GM23338 (cell line): Measurements from ENCODE around the gene CAPN7. TPM values are rescaled to one million over a fixed set of nuclear protein-coding genes. Genes with fewer than 3 reads are reported as not detected.

Experiments
- ATAC-seq: fragments of 200-7000 bp; cut with Tn5 transposase; 3 replicates; pipeline ENCODE4 v1.9.1; 2020
- DNase-seq: peaks from one replicate; pipeline ENCODE4 v3.0.0-alpha.2; 2015; ENCODE audit warnings: low spot score
- H2AFZ ChIP-seq: fragments of 200-600 bp; sonication (generic); 2 replicates; pipeline ENCODE4 v1.8.0; 2016; ENCODE audit warnings: antibody characterized with exemption, mild to moderate bottlenecking, moderate library complexity
- H3F3A ChIP-seq: fragments of 200-600 bp; sonication (generic); replicated peaks from 2 replicates; pipeline ENCODE4 v1.8.0; 2017; ENCODE audit warnings: antibody characterized with exemption, mixed run types, low read depth
- H3K27ac ChIP-seq: fragments of 200-600 bp; sonication (generic); 2 replicates; pipeline ENCODE4 v1.6.1; 2016; ENCODE audit warnings: low read depth
- H3K27me3 ChIP-seq: fragments of 200-600 bp; sonication (generic); 2 replicates; pipeline ENCODE4 v1.8.0; 2016; ENCODE audit warnings: mild to moderate bottlenecking, mixed run types, moderate library complexity; ENCODE audit not compliant: insufficient read depth
- H3K36me3 ChIP-seq: fragments of 200-600 bp; sonication (generic); 2 replicates; pipeline ENCODE4 v1.8.0; 2016; ENCODE audit warnings: mild to moderate bottlenecking; ENCODE audit not compliant: insufficient read depth
- H3K4me1 ChIP-seq: fragments of 200-600 bp; sonication (generic); 2 replicates; pipeline ENCODE4 v1.8.0; 2016; ENCODE audit warnings: mild to moderate bottlenecking, moderate library complexity; ENCODE audit not compliant: insufficient read depth
- H3K4me2 ChIP-seq: fragments of 200-600 bp; sonication (generic); 2 replicates; pipeline ENCODE4 v1.7.1; 2017; ENCODE audit warnings: mixed run types
- H3K4me3 ChIP-seq: fragments of 200-600 bp; sonication (generic); 2 replicates; pipeline ENCODE4 v1.6.1; 2016; ENCODE audit warnings: mixed run types
- H3K79me2 ChIP-seq: fragments of 200-600 bp; sonication (generic); replicated peaks from 2 replicates; pipeline ENCODE4 v1.8.0; 2017; ENCODE audit warnings: mild to moderate bottlenecking; ENCODE audit not compliant: insufficient read depth
- H3K9me2 ChIP-seq: fragments of 200-600 bp; sonication (generic); 2 replicates; pipeline ENCODE4 v1.8.0; 2017; ENCODE audit not compliant: insufficient read depth
- H4K20me1 ChIP-seq: fragments of 200-600 bp; sonication (generic); replicated peaks from 2 replicates; pipeline ENCODE4 v1.8.0; 2017; ENCODE audit warnings: mild to moderate bottlenecking; ENCODE audit not compliant: insufficient read depth
- H3K27ac Mint-ChIP-seq: 2 replicates; pipeline ENCODE4 v1.8.0; 2020; ENCODE audit warnings: inconsistent platforms, mild to moderate bottlenecking, moderate library complexity, mixed read lengths
- H3K27me3 Mint-ChIP-seq: 3 replicates; pipeline ENCODE4 v1.8.0; 2022; ENCODE audit warnings: low read depth, mild to moderate bottlenecking, moderate library complexity, mixed read lengths, inconsistent platforms; ENCODE audit not compliant: insufficient read depth, poor library complexity
- H3K36me3 Mint-ChIP-seq: 3 replicates; pipeline ENCODE4 v1.8.0; 2021; ENCODE audit warnings: low read depth, mild to moderate bottlenecking, inconsistent platforms, moderate library complexity, mixed read lengths
- H3K4me1 Mint-ChIP-seq: 3 replicates; pipeline ENCODE4 v1.8.0; 2020; ENCODE audit warnings: mild to moderate bottlenecking, inconsistent platforms, mixed read lengths
- H3K4me3 Mint-ChIP-seq: 3 replicates; pipeline ENCODE4 v1.8.0; 2021; ENCODE audit warnings: moderate library complexity, mild to moderate bottlenecking, inconsistent platforms, mixed read lengths
- H3K9me3 Mint-ChIP-seq: 3 replicates; pipeline ENCODE4 v1.8.0; 2020; ENCODE audit warnings: moderate library complexity, mild to moderate bottlenecking, inconsistent platforms, mixed read lengths
- CREB1 ChIP-seq: fragments of 250-450 bp; sonication (Bioruptor Pico); IDR thresholded peaks from 2 replicates; pipeline ENCODE4 v1.5.0; 2020; ENCODE audit warnings: low read depth, mild to moderate bottlenecking, moderate library complexity
- CTCF ChIP-seq, 2 experiments: fragments of 200-600 bp in 1 of 2; sonication (generic) in 1 of 2; conservative IDR thresholded peaks; 2 replicates each; pipeline versions ENCODE4 v1.5.1 to v1.6.1; 2016 to 2017; ENCODE audit warnings: antibody characterized with exemption in 2 of 2, low read depth in 2 of 2, mild to moderate bottlenecking in 2 of 2, moderate library complexity in 1 of 2
- EZH2 ChIP-seq: fragments of 200-600 bp; sonication (generic); IDR thresholded peaks from one replicate; pipeline ENCODE4 v1.8.0; 2017; ENCODE audit warnings: antibody characterized with exemption, mild to moderate bottlenecking, low read depth; ENCODE audit not compliant: unreplicated experiment
- EZH2phosphoT487 ChIP-seq: fragments of 200-600 bp; sonication (generic); IDR thresholded peaks from one replicate; pipeline ENCODE4 v1.8.1; 2018; ENCODE audit warnings: antibody characterized with exemption; ENCODE audit not compliant: unreplicated experiment
- JUNB ChIP-seq: IDR thresholded peaks from one replicate; pipeline ENCODE4 v1.6.1; 2016; ENCODE audit warnings: antibody characterized with exemption; ENCODE audit not compliant: unreplicated experiment
- NANOG ChIP-seq: IDR thresholded peaks from 2 replicates; pipeline ENCODE4 v1.6.1; 2016; ENCODE audit warnings: antibody characterized with exemption, borderline replicate concordance
- POLR2AphosphoS5 ChIP-seq: IDR thresholded peaks from 2 replicates; pipeline ENCODE4 v1.6.1; 2016; ENCODE audit warnings: antibody characterized with exemption, low read depth
- REST ChIP-seq: IDR thresholded peaks from one replicate; pipeline ENCODE4 v1.6.1; 2018; ENCODE audit warnings: antibody characterized with exemption; ENCODE audit not compliant: unreplicated experiment
- STAT1 ChIP-seq: IDR thresholded peaks from one replicate; pipeline ENCODE4 v1.6.1; 2016; ENCODE audit warnings: antibody characterized with exemption; ENCODE audit not compliant: unreplicated experiment
- ZNF114 ChIP-seq: fragments of 250-450 bp; sonication (Bioruptor Pico); IDR thresholded peaks from 2 replicates; pipeline ENCODE4 v1.5.0; 2020; ENCODE audit warnings: mild to moderate bottlenecking, moderate library complexity
- ZNF331 ChIP-seq: fragments of 250-450 bp; sonication (Bioruptor Pico); IDR thresholded peaks from 2 replicates; pipeline ENCODE4 v1.5.0; 2020; ENCODE audit warnings: low read depth, mild to moderate bottlenecking, moderate library complexity
- polyA plus RNA-seq: library from polyadenylated mRNA; unstranded; fragments of >200 nt; fragmentation: Nextera tagmentation; extraction: Ambion mirVana; gene quantifications from 2 replicates; pipeline ENCODE4 v1.2.1, GENCODE V29; 2016
- total RNA-seq: library from RNA; depleted of rRNA; stranded (reverse); fragments of >200 nt; shearing (Covaris generic); gene quantifications from 2 replicates; pipeline ENCODE4 v1.2.3, GENCODE V29; 2014
- TF ChIP-seq, protein P1 (sequence below): IDR thresholded peaks from 2 replicates; pipeline ENCODE4 v1.6.1; 2016; ENCODE audit warnings: antibody characterized with exemption
- TF ChIP-seq, protein P2 (sequence below): fragments of 250-450 bp; sonication (Bioruptor Pico); IDR thresholded peaks from 2 replicates; pipeline ENCODE4 v1.5.0; 2020; ENCODE audit warnings: mild to moderate bottlenecking, moderate library complexity

The CAPN7 gene
- total and polyA plus RNA-seq, 2 experiments from 2014 or later = 9.9 to 18.1 TPM

- Mint-ChIP-seq H3K27me3 (peaks cover 8% of the 10 kb centered on the region), H3K27ac (no peak overlapping the region; the same call in 1 of the 2 replicates), H3K9me3 (no peaks in the 10 kb centered on the region), H3K4me1 (peaks cover 27% of the 10 kb centered on the region), H3K36me3 (no peaks in the 10 kb centered on the region), H3K4me3 (no peak overlapping the region)
- Histone ChIP-seq H3K4me3 (no peak overlapping the region), H3K79me2 (no peaks in the 10 kb centered on the region), H3K9me2 (no peaks in the 10 kb centered on the region), H3K27ac (no peak overlapping the region), H4K20me1 (no peaks in the 10 kb centered on the region), H3K27me3 (no peaks in the 10 kb centered on the region), H3K4me2 (no peak overlapping the region), H3F3A (no peaks in the 10 kb centered on the region), H3K36me3 (no peaks in the 10 kb centered on the region), H3K4me1 (peaks cover 9% of the 10 kb centered on the region), H2AFZ (no peak overlapping the region)
- ATAC-seq = no peak
- TF ChIP-seq POLR2AphosphoS5 (no peak), EZH2 (no peak), CTCF (conservative IDR thresholded peaks at IDR 0.05; ENCODE audit: low read depth in 2 of 2) (no peak), STAT1 (no peak), JUNB (no peak), ZNF331 (CRISPR knock-in tag) (no peak), NANOG (no peak), REST (no peak), EZH2phosphoT487 (no peak), CREB1 (CRISPR knock-in tag) (no peak), ZNF114 (CRISPR knock-in tag) (no peak)
- TF ChIP-seq, protein P1, sequence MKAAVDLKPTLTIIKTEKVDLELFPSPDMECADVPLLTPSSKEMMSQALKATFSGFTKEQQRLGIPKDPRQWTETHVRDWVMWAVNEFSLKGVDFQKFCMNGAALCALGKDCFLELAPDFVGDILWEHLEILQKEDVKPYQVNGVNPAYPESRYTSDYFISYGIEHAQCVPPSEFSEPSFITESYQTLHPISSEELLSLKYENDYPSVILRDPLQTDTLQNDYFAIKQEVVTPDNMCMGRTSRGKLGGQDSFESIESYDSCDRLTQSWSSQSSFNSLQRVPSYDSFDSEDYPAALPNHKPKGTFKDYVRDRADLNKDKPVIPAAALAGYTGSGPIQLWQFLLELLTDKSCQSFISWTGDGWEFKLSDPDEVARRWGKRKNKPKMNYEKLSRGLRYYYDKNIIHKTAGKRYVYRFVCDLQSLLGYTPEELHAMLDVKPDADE = no peak
- TF ChIP-seq, protein P2, sequence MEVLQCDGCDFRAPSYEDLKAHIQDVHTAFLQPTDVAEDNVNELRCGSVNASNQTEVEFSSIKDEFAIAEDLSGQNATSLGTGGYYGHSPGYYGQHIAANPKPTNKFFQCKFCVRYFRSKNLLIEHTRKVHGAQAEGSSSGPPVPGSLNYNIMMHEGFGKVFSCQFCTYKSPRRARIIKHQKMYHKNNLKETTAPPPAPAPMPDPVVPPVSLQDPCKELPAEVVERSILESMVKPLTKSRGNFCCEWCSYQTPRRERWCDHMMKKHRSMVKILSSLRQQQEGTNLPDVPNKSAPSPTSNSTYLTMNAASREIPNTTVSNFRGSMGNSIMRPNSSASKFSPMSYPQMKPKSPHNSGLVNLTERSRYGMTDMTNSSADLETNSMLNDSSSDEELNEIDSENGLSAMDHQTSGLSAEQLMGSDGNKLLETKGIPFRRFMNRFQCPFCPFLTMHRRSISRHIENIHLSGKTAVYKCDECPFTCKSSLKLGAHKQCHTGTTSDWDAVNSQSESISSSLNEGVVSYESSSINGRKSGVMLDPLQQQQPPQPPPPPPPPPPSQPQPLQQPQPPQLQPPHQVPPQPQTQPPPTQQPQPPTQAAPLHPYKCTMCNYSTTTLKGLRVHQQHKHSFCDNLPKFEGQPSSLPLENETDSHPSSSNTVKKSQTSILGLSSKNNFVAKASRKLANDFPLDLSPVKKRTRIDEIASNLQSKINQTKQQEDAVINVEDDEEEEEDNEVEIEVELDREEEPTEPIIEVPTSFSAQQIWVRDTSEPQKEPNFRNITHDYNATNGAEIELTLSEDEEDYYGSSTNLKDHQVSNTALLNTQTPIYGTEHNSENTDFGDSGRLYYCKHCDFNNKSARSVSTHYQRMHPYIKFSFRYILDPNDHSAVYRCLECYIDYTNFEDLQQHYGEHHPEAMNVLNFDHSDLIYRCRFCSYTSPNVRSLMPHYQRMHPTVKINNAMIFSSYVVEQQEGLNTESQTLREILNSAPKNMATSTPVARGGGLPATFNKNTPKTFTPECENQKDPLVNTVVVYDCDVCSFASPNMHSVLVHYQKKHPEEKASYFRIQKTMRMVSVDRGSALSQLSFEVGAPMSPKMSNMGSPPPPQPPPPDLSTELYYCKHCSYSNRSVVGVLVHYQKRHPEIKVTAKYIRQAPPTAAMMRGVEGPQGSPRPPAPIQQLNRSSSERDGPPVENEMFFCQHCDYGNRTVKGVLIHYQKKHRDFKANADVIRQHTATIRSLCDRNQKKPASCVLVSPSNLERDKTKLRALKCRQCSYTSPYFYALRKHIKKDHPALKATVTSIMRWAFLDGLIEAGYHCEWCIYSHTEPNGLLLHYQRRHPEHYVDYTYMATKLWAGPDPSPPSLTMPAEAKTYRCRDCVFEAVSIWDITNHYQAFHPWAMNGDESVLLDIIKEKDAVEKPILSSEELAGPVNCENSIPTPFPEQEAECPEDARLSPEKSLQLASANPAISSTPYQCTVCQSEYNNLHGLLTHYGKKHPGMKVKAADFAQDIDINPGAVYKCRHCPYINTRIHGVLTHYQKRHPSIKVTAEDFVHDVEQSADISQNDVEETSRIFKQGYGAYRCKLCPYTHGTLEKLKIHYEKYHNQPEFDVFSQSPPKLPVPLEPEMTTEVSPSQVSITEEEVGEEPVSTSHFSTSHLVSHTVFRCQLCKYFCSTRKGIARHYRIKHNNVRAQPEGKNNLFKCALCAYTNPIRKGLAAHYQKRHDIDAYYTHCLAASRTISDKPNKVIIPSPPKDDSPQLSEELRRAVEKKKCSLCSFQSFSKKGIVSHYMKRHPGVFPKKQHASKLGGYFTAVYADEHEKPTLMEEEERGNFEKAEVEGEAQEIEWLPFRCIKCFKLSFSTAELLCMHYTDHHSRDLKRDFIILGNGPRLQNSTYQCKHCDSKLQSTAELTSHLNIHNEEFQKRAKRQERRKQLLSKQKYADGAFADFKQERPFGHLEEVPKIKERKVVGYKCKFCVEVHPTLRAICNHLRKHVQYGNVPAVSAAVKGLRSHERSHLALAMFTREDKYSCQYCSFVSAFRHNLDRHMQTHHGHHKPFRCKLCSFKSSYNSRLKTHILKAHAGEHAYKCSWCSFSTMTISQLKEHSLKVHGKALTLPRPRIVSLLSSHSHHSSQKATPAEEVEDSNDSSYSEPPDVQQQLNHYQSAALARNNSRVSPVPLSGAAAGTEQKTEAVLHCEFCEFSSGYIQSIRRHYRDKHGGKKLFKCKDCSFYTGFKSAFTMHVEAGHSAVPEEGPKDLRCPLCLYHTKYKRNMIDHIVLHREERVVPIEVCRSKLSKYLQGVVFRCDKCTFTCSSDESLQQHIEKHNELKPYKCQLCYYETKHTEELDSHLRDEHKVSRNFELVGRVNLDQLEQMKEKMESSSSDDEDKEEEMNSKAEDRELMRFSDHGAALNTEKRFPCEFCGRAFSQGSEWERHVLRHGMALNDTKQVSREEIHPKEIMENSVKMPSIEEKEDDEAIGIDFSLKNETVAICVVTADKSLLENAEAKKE (CRISPR knock-in tag) = no peak
- no peak for DNase-seq
These were observed 70.1 kb downstream of the CAPN7 start for GRCh38 chr3:15276028-15276724.
